GM23338 (cell line): Measurements from ENCODE around the gene MYO15B. TPM values are rescaled to one million over a fixed set of nuclear protein-coding genes. Genes with fewer than 3 reads are reported as not detected.

Experiments used
- ATAC-seq: fragments of 200-7000 bp; cut with Tn5 transposase; 3 replicates; pipeline ENCODE4 v1.9.1; 2020
- DNase-seq: peaks from one replicate; pipeline ENCODE4 v3.0.0-alpha.2; 2015; ENCODE audit warnings: low spot score
- H2AFZ ChIP-seq: fragments of 200-600 bp; sonication (generic); 2 replicates; pipeline ENCODE4 v1.8.0; 2016; ENCODE audit warnings: antibody characterized with exemption, mild to moderate bottlenecking, moderate library complexity
- H3F3A ChIP-seq: fragments of 200-600 bp; sonication (generic); replicated peaks from 2 replicates; pipeline ENCODE4 v1.8.0; 2017; ENCODE audit warnings: antibody characterized with exemption, mixed run types, low read depth
- H3K27ac ChIP-seq: fragments of 200-600 bp; sonication (generic); 2 replicates; pipeline ENCODE4 v1.6.1; 2016; ENCODE audit warnings: low read depth
- H3K27me3 ChIP-seq: fragments of 200-600 bp; sonication (generic); 2 replicates; pipeline ENCODE4 v1.8.0; 2016; ENCODE audit warnings: mild to moderate bottlenecking, mixed run types, moderate library complexity; ENCODE audit not compliant: insufficient read depth
- H3K36me3 ChIP-seq: fragments of 200-600 bp; sonication (generic); 2 replicates; pipeline ENCODE4 v1.8.0; 2016; ENCODE audit warnings: mild to moderate bottlenecking; ENCODE audit not compliant: insufficient read depth
- H3K4me1 ChIP-seq: fragments of 200-600 bp; sonication (generic); 2 replicates; pipeline ENCODE4 v1.8.0; 2016; ENCODE audit warnings: mild to moderate bottlenecking, moderate library complexity; ENCODE audit not compliant: insufficient read depth
- H3K4me2 ChIP-seq: fragments of 200-600 bp; sonication (generic); 2 replicates; pipeline ENCODE4 v1.7.1; 2017; ENCODE audit warnings: mixed run types
- H3K4me3 ChIP-seq: fragments of 200-600 bp; sonication (generic); 2 replicates; pipeline ENCODE4 v1.6.1; 2016; ENCODE audit warnings: mixed run types
- H3K79me2 ChIP-seq: fragments of 200-600 bp; sonication (generic); replicated peaks from 2 replicates; pipeline ENCODE4 v1.8.0; 2017; ENCODE audit warnings: mild to moderate bottlenecking; ENCODE audit not compliant: insufficient read depth
- H3K9me2 ChIP-seq: fragments of 200-600 bp; sonication (generic); 2 replicates; pipeline ENCODE4 v1.8.0; 2017; ENCODE audit not compliant: insufficient read depth
- H4K20me1 ChIP-seq: fragments of 200-600 bp; sonication (generic); replicated peaks from 2 replicates; pipeline ENCODE4 v1.8.0; 2017; ENCODE audit warnings: mild to moderate bottlenecking; ENCODE audit not compliant: insufficient read depth
- H3K27ac Mint-ChIP-seq: 2 replicates; pipeline ENCODE4 v1.8.0; 2020; ENCODE audit warnings: inconsistent platforms, mild to moderate bottlenecking, moderate library complexity, mixed read lengths
- H3K27me3 Mint-ChIP-seq: 3 replicates; pipeline ENCODE4 v1.8.0; 2022; ENCODE audit warnings: low read depth, mild to moderate bottlenecking, moderate library complexity, mixed read lengths, inconsistent platforms; ENCODE audit not compliant: insufficient read depth, poor library complexity
- H3K36me3 Mint-ChIP-seq: 3 replicates; pipeline ENCODE4 v1.8.0; 2021; ENCODE audit warnings: low read depth, mild to moderate bottlenecking, inconsistent platforms, moderate library complexity, mixed read lengths
- H3K4me1 Mint-ChIP-seq: 3 replicates; pipeline ENCODE4 v1.8.0; 2020; ENCODE audit warnings: mild to moderate bottlenecking, inconsistent platforms, mixed read lengths
- H3K4me3 Mint-ChIP-seq: 3 replicates; pipeline ENCODE4 v1.8.0; 2021; ENCODE audit warnings: moderate library complexity, mild to moderate bottlenecking, inconsistent platforms, mixed read lengths
- H3K9me3 Mint-ChIP-seq: 3 replicates; pipeline ENCODE4 v1.8.0; 2020; ENCODE audit warnings: moderate library complexity, mild to moderate bottlenecking, inconsistent platforms, mixed read lengths
- CREB1 ChIP-seq: fragments of 250-450 bp; sonication (Bioruptor Pico); IDR thresholded peaks from 2 replicates; pipeline ENCODE4 v1.5.0; 2020; ENCODE audit warnings: low read depth, mild to moderate bottlenecking, moderate library complexity
- CTCF ChIP-seq, 2 experiments: fragments of 200-600 bp in 1 of 2; sonication (generic) in 1 of 2; conservative IDR thresholded peaks; 2 replicates each; pipeline versions ENCODE4 v1.5.1 to v1.6.1; 2016 to 2017; ENCODE audit warnings: antibody characterized with exemption in 2 of 2, low read depth in 2 of 2, mild to moderate bottlenecking in 2 of 2, moderate library complexity in 1 of 2
- ETS1 ChIP-seq: IDR thresholded peaks from 2 replicates; pipeline ENCODE4 v1.6.1; 2016; ENCODE audit warnings: antibody characterized with exemption
- EZH2 ChIP-seq: fragments of 200-600 bp; sonication (generic); IDR thresholded peaks from one replicate; pipeline ENCODE4 v1.8.0; 2017; ENCODE audit warnings: antibody characterized with exemption, mild to moderate bottlenecking, low read depth; ENCODE audit not compliant: unreplicated experiment
- STAT1 ChIP-seq: IDR thresholded peaks from one replicate; pipeline ENCODE4 v1.6.1; 2016; ENCODE audit warnings: antibody characterized with exemption; ENCODE audit not compliant: unreplicated experiment
- ZNF331 ChIP-seq: fragments of 250-450 bp; sonication (Bioruptor Pico); IDR thresholded peaks from 2 replicates; pipeline ENCODE4 v1.5.0; 2020; ENCODE audit warnings: low read depth, mild to moderate bottlenecking, moderate library complexity
- ZNF462 ChIP-seq: fragments of 250-450 bp; sonication (Bioruptor Pico); IDR thresholded peaks from 2 replicates; pipeline ENCODE4 v1.5.0; 2020; ENCODE audit warnings: mild to moderate bottlenecking, moderate library complexity
- polyA plus RNA-seq: library from polyadenylated mRNA; unstranded; fragments of >200 nt; fragmentation: Nextera tagmentation; extraction: Ambion mirVana; gene quantifications from 2 replicates; pipeline ENCODE4 v1.2.1, GENCODE V29; 2016
- total RNA-seq: library from RNA; depleted of rRNA; stranded (reverse); fragments of >200 nt; shearing (Covaris generic); gene quantifications from 2 replicates; pipeline ENCODE4 v1.2.3, GENCODE V29; 2014

The MYO15B gene
- total and polyA plus RNA-seq, 2 experiments from 2014 or later, result 6.6 to 12.4 TPM

GRCh38 chr17:75645889-75646637 lies 58.5 kb downstream of the MYO15B start:
- Mint-ChIP-seq H3K4me3 (no peak overlapping the region), H3K4me1 (peaks cover 17% of the 10 kb centered on the region), H3K9me3 (no peaks in the 10 kb centered on the region), H3K36me3 (peaks cover 24% of the 10 kb centered on the region), H3K27ac (no peak overlapping the region), H3K27me3 (peaks cover 5% of the 10 kb centered on the region)
- Histone ChIP-seq H4K20me1 (no peaks in the 10 kb centered on the region; the same call in 1 of the 2 replicates), H3K36me3 (no peaks in the 10 kb centered on the region; the same call in 1 of the 2 replicates), H3K27ac (0 out of 2 replicates have a peak overlapping the region, but pooled peaks have one; percentile 70), H3K9me2 (0 out of 2 replicates have a peak, but pooled peaks cover 3% of the 10 kb centered on the region), H3K79me2 (no peaks in the 10 kb centered on the region), H3K4me2 (no peak overlapping the region), H3K4me1 (peaks cover 16% of the 10 kb centered on the region), H3F3A (no peaks in the 10 kb centered on the region), H3K27me3 (no peaks in the 10 kb centered on the region), H2AFZ (no peak overlapping the region), H3K4me3 (no peak overlapping the region)
- DNase-seq, result no peak
- TF ChIP-seq ZNF462 (CRISPR knock-in tag), result no peak
- ATAC-seq, result no peak; the same call in 2 of the 3 replicates

DNA sequence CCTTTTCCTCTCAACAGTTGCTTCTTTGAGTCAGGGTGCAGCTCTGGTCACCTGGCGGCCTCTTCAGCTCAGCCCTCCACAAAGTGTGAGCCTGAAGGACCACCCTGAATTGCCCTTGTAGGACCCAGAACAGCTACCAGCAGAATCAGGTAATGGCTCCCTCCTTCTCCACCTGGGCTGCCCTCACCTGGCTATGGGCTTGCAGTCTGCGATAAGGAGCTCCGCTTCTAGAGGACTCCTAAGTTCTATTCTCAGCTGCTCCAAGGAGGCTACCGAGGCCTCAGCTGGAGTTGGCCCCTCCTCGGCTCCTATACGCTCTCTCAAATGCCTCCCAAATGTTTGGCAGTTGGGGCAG lies 59.0 kb downstream of the MYO15B start:
- Mint-ChIP-seq H3K9me3 (no peaks in the 10 kb centered on the region), H3K36me3 (peaks cover 30% of the 10 kb centered on the region), H3K4me3 (no peak overlapping the region), H3K4me1 (peaks cover 17% of the 10 kb centered on the region), H3K27me3 (peaks cover 5% of the 10 kb centered on the region), H3K27ac (no peak overlapping the region)
- DNase-seq, result no peak
- Histone ChIP-seq H3K9me2 (0 out of 2 replicates have a peak, but pooled peaks cover 3% of the 10 kb centered on the region), H3K36me3 (no peaks in the 10 kb centered on the region; the same call in 1 of the 2 replicates), H2AFZ (no peak overlapping the region), H4K20me1 (no peaks in the 10 kb centered on the region; the same call in 1 of the 2 replicates), H3K27me3 (no peaks in the 10 kb centered on the region), H3K27ac (no peak overlapping the region), H3K4me1 (peaks cover 16% of the 10 kb centered on the region), H3K4me2 (no peak overlapping the region), H3K4me3 (no peak overlapping the region), H3F3A (no peaks in the 10 kb centered on the region), H3K79me2 (no peaks in the 10 kb centered on the region)
- no peak for ATAC-seq
- TF ChIP-seq ETS1 (no peak), ZNF331 (CRISPR knock-in tag) (no peak), CTCF (conservative IDR thresholded peaks at IDR 0.05; ENCODE audit: low read depth in 2 of 2) (no peak), EZH2 (no peak), STAT1 (no peak), CREB1 (no peak)
